ENCODE results near the gene ZMYND8. TPM values are rescaled to one million over a fixed set of nuclear protein-coding genes. Genes with fewer than 3 reads are reported as not detected.

The ZMYND8 gene
- total and polyA plus RNA-seq, 10 of the 15 experiments (the other 5 are each of a cell fraction or from before 2014, with no cell fraction given): 12.9 to 54.8 (median 23.1) TPM

GRCh38 chr20:47195573-47195972, 160.9 kb downstream of the ZMYND8 start (continued):
- TF ChIP-seq ZNF687 (IDR thresholded peaks at IDR 0.05) (no peak), TAF1 (IDR thresholded peaks at IDR 0.05; ENCODE audit: borderline replicate concordance, low read depth, low read length) (no peak)

GRCh38 chr20:47191956-47192355, 164.5 kb downstream of the ZMYND8 start:
- no peak for DNase-seq (ENCODE audit: low read depth, low spot score)
- ChIA-PET CTCF (interaction anchor here (16.9 kb wide), 1 partner anchor 191 kb away, joined by 326 read pairs; no protein-coding TSS in a partner anchor), RAD21 (ENCODE audit: unreplicated experiment) (no interaction called here), POLR2A (no interaction called here), SMC1A (ENCODE audit: uncharacterized antibody, unreplicated experiment) (interaction anchor here (1.0 kb wide), 1 partner anchor 192 kb away, joined by 3 read pairs; no protein-coding TSS in a partner anchor)
- no peaks in the 10 kb centered on the region for H3K36me3 ChIP-seq (ENCODE audit: control insufficient read depth in 2 of 2, insufficient read depth in 2 of 2, low read length in 1 of 2)
- intact Hi-C loops (cut with micrococcal nuclease; ENCODE audit: unreplicated experiment): loop anchor here (10.0 kb wide), 1 partner anchor 437 kb away; no protein-coding TSS in a partner anchor
- no peak overlapping the region for H3K9ac ChIP-seq (ENCODE audit: control insufficient read depth, insufficient read depth, low read length)
- H3K27me3 ChIP-seq (replicated peaks in 1 of 2; ENCODE audit: control insufficient read depth in 2 of 2, insufficient read depth in 2 of 2, low read length in 1 of 2): peaks cover 0 to 1% of the 10 kb centered on the region in 2 experiments; a peak in 1 of 4 replicates
- no peak for FAIRE-seq
- ATAC-seq: no peak
- H3K27ac ChIP-seq (ENCODE audit: control insufficient read depth, insufficient read depth): no peak overlapping the region
- H4K20me1 ChIP-seq (ENCODE audit: control insufficient read depth, insufficient read depth): no peaks in the 10 kb centered on the region
- H3K9me3 ChIP-seq (replicated peaks; ENCODE audit: control insufficient read depth, insufficient read depth, low read length): no peaks in the 10 kb centered on the region
- no peak overlapping the region for H2AFZ ChIP-seq (ENCODE audit: control insufficient read depth, low read depth, low read length)
- WGBS (ENCODE audit: insufficient coverage, insufficient replicate concordance, low lambda C conversion rate, missing lambda C conversion rate): 72% methylated on average over 3 of the region's 3 CpGs
- TF ChIP-seq ETV6 (conservative IDR thresholded peaks at IDR 0.05 in 1 of 2, IDR thresholded peaks at IDR 0.05 in 1 of 2; ENCODE audit: borderline replicate concordance in 1 of 2, low read depth in 1 of 2): 0 out of 4 replicates have a peak, but pooled peaks of 1 of the 2 experiments have one; percentile 38
- TF ChIP-seq ZBTB4 (CRISPR knock-in tag; IDR thresholded peaks at IDR 0.05): no peak
- TF ChIP-seq WRNIP1 (IDR thresholded peaks at IDR 0.05; ENCODE audit: borderline replicate concordance, low read depth, low read length): no peak
- no peaks in the 10 kb centered on the region for H3K79me2 ChIP-seq (ENCODE audit: control insufficient read depth, insufficient read depth, low read length)
- no peak overlapping the region for H3K4me3 ChIP-seq
- peaks cover 3% of the 10 kb centered on the region for H3K4me1 ChIP-seq (ENCODE audit: control insufficient read depth, insufficient read depth, low read length)
- H3K4me2 ChIP-seq (ENCODE audit: control insufficient read depth, insufficient read depth): no peak overlapping the region
- no TSS peak for BruUV-seq (replicated peaks)
- in situ Hi-C loops (cut with MboI): no loop called here

Measured in GM12878 (cell line).